Measurements from ENCODE around the gene MAPK9.

Gene MAPK9

DNA sequence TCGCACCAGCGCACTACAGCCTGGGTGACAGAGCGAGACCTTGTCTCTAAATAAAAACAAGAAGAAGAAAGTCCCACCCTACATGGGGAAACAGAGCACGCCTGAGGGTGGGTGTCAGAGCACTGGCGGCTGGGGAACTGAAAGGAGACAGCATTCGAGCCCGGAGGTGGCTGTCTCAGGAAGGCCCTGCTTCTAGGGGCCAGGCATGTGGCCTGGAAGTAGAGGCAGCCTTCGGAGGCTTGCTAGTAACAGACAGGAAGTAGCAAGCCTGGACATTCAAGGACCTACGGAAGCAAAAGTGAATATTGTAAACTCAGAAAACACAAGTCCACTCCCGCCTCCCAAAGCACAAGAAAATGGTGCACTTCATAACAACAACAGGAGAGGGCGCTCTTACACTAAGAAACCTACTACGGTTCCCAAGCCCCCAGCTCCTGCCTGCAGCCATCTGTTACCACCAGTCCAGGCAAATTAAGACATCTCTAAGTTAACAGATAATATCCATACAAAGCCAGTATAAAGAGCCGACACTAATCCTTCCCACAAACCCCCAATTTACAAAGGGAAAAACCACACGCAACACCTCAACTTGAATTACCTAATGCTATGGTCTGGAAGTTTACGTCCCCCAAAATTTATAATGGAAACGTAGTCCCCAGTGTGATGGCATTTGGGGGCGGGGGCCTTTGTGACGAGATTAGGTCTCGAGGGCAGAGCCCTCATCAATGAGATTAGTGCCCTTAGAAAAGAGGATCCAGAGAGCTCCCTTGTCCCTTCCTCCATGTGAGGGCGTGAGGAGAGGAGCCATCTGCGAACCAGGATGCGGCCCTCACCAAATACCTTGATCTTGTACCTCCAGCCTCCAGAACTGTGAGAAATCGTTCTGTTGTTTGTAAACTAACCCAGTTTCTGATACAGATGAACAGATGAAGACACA is 90.6 kb downstream of the MAPK9 start:
- DNase-seq, result no peak

DNA sequence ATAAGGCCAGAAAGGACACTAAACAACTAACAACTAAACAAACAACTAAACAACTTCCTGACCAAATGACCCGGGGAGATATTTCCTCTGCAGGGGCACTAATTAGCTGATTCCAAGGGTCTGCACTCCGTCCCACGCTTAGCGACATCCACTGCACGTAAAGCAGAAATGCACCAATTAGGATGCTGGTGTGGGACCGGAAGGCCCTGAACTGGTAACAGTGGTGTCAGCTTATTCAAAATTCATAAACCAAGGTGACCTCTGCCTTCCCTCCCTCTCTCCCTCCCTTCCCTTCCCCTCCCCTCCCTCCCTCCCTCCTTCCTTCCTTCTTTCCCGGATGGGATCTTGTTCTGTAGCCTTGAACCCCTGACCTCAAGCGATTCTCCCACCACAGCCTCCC is 92.5 kb downstream of the MAPK9 start:
- DNase-seq, result no peak

DNA sequence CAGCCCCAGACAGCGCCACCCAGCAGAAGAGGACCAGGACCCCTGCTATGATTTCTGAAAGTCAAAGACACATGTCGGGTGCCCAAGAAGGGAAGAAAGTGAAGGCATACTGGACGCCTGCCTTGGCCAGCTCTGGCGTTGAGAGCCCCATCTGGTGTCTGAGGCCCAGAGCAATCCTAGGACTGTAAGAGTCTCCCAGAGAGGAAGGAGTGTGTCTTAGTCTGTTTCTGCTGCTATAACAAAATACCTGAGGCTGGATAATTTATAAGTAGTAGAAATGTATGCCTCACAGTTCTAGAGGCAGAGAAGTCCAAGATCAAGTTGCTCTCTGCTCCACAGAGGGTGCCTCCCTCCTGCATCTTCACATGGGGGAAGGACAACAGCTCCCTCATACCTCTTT is 93.7 kb downstream of the MAPK9 start:
- DNase-seq, result no peak

DNA sequence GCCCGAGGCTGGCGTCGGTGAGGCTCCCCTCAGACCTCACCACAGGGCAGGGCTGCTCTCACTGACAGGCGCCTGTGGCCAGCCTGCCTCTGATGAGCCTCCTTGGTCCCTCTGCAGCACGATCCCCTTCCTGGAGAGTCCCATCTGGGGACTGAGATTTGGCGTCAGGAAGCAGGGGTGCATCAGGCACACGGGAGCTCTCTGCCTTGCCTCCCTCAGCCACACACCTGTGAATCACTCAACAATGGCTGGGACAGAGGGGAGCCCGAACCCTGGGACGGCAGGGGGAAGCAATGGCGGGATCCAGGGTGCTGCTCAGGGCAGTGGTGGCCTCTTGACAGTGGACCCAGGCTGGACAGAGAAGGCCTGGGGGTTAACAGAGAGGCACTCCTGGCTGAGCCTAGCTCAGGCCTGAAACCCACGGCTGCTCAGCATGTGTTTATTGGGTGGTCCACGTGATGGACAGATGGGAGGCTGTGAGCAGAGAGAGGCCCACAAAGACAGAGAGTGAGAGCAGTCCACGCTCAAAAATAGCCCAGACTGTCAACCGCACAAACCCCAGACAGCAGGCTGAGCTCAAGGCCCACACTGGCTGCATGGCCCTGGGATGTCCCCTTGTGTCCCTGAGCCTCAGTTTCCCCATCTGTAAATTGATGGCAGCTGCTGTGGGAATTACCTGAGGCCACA is 94.7 kb downstream of the MAPK9 start:
- DNase-seq, result no peak

DNA sequence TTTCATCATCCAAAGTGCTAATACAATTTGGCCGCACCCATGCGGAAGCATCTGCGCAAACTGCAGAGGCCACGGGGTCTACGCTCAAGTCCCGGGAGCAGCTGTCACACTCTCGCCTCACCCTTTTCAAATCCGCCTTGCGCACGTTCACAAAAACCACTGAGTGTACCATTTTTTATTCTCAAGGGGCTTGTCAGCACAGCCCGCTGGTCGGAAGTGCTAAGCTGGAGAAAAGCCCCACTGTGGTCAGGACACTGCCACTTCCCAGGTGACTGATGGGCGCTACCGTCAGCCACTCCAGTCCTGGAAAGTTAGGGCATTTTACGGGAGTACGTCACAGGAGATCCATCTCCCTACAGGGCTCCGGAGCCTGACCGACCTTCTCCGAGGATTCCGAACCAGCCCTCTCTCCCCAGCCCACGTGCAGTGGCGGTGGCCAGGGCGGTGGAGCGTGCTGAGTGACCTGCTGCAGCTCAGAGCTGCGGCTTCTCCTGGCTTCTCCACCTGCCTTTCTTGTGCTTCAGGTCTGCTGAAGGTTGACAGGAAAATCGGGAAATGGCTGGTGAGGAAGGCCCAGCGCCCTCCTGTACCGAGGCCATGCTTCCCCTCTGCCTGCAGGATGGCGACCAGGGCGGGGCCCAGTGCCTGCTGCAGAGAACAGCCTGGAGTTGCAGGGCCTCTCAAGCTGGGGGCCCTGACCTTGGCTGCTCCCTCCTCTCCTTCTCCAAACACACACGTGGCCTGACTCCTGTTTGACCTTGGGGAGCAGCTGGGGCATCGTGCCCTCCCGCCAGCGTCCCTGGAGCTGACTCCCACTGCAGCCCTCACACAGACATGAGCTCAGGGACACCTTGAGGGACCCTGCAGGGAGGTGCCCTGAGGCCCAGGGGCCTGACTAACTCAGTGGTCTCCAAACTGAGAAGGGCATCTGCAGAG is 97.2 kb downstream of the MAPK9 start:
- no peak for DNase-seq

DNA sequence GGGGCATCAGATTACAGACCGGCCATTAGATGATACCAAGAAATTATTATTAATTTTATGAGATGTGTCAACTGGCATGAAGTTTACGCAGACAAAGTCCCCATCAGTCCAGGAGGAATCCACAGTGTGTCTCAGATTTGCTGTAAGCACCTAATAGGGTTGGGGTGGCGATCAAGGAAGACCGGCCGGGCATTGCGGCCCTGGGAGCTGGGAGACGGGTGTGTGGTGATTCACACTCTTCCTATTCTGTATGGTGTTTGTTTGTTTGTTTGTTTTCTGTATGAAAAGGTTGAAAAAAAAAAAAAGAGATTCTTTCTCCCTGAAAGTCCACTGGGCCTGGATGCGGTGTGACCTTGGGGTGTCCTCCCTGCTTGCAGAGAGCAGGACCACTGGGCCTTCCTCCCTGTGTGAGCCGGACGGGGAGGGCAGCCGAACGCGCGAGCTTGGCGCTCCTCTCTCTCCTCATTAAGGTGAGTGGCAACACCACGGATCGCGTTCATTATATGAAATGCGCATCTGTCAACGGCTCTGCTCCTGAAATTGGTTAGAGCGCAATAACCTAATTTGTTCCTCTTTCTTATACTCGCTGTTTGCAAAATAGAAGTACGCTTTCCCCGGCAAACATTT is 98.0 kb downstream of the MAPK9 start:
- no peak for DNase-seq

DNA sequence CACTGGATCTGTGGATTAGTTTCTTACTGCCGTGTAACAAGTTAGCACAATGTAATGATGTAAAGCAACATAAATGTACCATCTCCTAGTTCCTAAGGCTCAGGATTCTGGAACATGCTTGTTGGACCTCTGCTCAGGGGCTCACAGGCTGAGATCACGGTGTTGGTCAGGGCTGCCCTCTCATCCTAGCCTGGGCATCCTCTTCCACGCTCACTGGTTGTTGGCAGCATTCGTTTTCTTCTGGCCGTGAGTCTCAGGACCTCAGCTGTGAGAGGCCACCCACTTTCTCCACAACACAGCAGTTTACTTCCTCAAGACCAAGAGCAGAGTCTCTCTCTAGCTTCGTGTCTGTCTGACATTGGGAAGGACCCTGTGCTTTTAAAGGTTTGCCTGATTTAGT is 100.2 kb downstream of the MAPK9 start:
- no peak for DNase-seq

DNA sequence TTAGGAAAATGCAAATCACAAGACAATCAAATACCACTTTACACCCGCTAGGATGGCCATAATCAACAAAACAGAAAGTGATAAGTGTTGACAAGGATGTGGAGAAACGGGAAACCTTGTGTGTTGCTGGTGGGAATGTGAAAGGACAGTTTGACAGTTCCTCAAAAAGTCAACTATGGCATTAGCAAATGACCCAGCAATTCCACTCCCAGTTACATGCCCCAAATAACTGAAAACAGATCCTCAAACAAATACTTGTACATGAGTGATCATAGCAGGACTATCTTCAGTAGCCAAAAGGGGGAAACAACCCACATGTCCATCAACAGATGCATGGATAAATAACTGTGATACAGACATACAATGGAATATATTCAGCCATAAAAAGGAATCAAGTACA is 104.1 kb downstream of the MAPK9 start:
- DNase-seq, result no peak
